ENCODE measurements around the gene PANK4.

Gene PANK4

DNA sequence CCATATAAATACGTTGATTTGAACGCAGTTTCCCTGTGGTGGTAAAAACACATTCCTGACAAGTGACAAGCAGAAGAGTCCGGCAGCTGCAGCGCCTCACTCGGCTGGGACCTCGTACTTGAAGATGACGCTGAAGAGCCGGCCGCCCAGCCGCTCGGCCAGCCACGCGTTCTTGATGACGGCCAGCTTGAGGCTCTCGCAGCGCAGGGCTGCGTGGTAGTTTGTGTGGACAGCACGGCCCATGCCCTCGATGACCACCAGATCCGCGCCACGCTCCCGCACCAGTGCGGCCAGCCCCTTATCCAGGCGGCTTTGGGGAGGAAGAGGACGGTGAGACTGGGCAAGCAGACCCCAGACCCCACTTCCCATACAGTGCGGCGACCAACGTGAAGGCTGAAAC is 17.6 kb downstream of the PANK4 start:
- no peak for DNase-seq

DNA sequence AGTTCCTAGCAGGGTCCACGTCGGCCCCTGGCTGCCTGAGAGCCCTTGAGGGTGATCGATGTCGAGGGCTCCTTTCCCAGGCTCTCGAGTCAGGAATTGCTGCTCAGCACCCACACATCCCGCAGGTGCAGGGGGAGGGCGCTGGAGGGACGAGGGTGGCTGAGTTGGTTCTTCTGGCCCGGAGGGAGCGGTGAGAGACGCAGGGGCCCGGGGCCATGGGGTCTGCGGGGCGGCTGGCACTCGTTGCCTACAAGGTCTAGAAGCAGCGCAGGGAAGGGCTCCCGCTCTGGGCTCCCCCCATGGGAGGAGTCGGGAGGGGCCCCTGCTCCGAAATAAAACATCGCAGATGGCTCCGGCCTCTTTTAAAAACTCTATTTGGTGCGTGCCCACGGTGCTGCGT is 18.2 kb downstream of the PANK4 start:
- no peak for DNase-seq

GRCh38 chr1:2507744-2508155 is 18.6 kb downstream of the PANK4 start:
- DNase-seq = no peak

GRCh38 chr1:2506901-2507565 is 19.4 kb downstream of the PANK4 start:
- DNase-seq = no peak

DNA sequence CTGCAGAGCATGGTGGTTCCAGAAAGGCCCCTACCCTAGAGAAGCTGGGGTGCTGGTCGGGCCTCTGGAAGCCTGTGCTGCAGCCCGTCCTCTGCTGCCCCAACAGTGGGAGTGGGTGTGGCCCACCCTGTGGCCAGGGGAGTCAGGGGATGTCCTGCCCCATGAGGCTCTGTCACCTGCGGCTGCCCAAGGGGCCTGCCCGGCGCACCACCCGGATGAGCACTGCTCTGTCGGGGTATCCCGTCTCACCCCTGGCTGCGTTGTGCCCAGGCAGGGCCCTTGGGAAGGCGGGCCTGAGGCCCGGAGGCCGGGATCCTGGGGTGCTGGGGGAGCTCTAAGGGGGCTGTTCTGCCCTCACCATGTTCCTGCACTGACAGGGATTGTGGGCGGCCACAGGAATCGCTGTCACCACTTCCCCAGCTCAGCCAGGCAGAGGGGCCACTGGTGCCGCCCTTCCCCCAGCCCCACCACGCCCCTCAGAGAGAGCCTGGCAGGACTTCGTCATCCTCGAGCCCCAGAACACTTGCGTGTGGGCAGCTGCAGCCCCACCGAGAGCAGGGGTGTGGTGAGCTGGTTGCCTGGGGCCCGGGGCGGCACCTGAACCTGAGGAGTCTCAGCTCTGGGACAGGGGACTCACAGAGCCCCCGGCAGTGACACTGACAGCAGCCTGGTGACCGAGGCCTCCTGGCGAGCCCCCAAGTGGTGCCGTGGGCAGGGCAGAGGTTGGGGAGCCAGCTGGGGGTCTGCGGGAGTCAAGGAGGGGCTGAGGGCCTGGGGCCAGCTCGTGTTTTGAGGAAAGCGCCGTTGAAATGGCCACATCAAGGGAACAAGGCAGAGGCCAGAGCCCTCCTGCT is 20.2 kb downstream of the PANK4 start:
- no peak for DNase-seq

- DNase-seq = no peak
Measured at GRCh38 chr1:2505461-2505994, 20.9 kb downstream of the PANK4 start.

DNA sequence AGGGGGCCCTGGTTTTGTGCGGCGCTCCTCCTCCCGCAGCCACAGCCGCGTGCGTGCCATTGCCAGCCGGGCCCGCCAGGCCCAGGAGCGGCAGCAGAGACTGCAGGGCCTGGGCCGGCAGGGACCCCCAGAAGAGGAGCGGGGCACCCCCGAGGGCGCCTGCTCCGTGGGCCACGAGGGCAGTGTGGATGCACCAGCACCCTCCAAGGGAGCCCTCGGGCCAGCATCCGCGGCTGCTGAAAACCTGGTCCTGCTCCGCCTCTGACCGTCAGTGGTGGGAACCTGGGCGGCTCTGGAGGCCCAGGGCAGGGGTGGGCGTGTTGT is 21.5 kb downstream of the PANK4 start:
- DNase-seq = no peak

- no peak for DNase-seq
Measured at GRCh38 chr1:2504225-2504948, 22.0 kb downstream of the PANK4 start.

DNA sequence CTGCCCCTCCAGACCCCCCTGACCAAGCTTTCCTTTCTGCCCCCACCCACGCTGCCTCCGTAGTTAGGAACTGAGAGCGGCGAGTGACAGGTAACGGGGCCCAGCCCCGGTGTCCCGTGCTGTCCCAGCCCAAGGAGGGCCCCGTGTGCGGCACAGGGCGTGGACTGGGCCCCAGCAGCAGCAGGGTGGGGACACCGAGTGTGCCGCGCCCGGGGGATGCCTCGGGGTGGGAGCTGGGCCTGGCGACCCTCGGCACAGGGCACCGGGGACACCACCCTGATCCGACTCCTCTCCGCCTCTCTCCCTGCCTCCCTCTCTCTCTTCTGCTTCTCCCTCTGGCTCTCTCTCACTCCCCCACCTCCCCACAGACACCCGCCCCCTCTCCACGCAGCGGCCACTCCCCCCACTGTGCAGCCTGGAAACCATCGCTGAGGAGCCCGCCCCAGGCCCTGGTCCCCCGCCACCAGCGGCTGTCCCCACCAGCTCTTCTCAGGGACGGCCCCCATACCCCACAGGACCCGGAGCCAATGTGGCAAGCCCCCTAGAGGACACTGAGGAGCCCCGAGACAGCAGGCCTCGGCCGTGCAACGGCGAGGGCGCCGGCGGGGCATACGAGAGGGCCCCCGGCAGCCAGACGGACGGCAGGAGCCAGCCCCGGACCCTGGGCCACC is 22.7 kb downstream of the PANK4 start:
- no peak for DNase-seq

GRCh38 chr1:2502661-2503553 is 23.5 kb downstream of the PANK4 start:
- DNase-seq = no peak

GRCh38 chr1:2502210-2502609 is 24.2 kb downstream of the PANK4 start:
- DNase-seq = no peak

GRCh38 chr1:2501820-2502119 is 24.6 kb downstream of the PANK4 start:
- no peak for DNase-seq

DNA sequence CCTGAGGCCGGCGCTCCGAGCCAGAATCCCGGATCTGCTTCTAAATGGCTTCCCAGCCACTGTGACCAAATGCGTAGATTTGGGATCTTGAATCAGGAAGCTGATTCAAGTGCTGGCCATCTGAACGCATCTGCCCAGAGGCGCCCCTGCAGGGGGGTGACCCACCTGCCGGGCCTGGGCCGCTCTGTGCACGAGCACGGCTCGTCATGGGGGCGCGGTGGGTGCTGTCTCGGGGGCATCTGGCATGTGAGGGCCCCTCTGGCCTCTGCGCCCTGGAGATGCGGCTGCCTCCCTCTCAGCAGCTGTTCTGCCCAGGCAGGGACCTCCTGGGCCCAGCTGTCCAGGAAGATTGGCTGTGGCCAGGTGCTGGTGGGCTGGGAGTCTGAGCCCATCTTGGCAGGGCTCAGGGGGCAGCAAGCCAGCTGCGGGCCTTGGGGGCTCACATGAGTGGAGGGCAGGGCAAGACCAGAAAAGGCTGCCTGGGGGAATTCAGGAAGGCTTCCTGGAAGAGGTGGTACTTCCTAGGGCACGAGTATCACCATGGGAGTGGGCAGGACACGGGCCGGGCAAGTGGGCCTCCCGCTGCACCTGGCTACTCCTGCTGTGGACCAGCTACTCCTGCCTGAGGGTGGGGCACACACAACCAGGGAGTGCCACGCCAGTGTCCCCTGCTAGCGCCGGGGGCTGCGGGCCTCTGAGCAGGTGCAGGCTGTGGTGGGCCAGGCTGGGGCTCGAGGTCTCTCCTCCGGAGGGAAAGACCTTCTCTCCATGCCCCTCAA is 25.2 kb downstream of the PANK4 start:
- no peak for DNase-seq

DNA sequence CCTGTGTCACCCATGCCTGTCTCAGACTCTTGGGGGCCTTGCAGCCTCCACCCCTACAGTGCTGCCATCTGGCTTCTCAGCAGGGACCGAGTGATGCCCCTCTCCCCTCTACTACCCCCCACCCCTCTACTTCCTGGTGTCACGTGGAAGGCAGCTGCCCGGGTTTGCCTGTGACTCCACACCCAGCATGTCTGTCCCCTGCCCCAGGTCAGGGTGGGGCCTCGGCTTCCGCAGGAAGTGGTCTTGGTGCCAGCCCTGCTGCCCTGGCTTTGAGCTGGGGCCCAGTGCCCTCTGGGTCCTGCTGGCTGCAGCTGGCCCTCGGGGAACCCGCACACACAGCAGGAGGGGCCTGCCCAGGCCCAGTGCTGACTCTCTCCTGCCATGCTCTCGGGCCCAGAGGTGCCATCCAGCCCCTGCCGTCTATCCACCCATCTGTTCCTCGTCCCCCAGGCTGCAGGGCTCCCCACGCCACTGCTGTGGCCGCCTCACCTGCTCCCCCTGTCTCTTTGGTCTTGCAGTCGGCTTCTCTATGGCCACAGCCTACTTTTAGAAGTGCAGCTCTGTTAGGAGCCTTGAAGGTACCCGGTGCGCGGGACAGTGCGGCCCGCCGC is 26.3 kb downstream of the PANK4 start:
- DNase-seq = no peak

DNA sequence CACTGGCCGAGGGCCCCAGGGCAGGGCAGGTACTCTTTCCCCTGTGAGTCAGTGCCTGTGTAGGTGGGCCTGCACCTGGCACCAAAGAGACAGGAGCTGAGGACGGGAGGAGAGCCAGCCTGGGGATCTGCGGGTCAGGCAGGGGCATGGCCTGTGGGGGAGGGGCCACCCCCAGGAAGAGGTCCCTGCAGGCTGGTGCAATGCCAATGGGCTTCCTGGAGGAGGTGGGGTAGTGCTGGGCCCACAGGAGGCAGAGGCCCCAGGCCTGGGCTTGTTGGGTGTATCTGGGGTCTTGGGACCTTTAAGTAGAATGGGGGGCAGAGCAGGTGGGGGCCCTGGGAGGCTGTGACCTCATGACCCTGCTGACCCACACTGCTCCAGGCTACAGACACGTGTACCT is 27.1 kb downstream of the PANK4 start:
- no peak for DNase-seq

DNA sequence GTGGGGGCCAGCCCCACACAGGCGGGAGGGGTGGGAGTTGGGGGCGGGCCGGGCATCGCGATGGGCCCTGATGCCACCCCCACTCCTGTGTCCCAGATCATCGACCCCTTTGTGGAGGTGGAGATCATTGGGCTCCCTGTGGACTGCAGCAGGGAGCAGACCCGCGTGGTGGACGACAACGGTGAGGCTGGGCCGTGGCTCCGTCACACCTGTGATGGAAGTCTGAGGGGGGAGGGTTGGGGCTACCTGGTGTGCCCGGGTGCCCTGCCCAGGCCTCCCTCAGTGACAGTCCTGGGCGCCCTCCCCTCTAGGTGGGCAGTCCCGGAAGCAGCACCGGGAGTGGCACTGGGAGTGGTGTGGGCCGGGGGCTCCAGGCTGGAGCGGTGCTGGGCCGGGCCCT is 27.7 kb downstream of the PANK4 start:
- DNase-seq = no peak

DNA sequence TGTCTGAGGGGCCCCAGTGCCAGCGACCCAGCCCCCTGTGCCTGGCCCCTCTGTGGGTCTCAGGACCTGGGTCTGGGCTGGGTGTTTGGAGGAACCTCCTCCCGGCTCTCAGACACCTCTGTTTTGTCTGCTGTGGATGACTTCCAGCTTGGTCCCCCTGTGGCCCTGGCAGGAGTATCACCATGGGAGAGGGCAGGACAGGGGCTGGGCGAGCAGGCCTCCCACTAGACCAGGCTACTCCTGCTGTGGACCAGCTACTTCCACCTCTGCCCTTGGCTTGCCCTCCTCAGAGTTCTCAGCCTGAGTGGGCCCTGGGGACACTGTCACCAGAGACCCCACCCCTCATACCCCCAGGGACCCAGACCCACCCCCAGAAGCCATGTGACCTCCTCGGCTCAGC is 28.5 kb downstream of the PANK4 start:
- DNase-seq = no peak

- DNase-seq = no peak
Measured at GRCh38 chr1:2496746-2497145, 29.6 kb downstream of the PANK4 start.

DNA sequence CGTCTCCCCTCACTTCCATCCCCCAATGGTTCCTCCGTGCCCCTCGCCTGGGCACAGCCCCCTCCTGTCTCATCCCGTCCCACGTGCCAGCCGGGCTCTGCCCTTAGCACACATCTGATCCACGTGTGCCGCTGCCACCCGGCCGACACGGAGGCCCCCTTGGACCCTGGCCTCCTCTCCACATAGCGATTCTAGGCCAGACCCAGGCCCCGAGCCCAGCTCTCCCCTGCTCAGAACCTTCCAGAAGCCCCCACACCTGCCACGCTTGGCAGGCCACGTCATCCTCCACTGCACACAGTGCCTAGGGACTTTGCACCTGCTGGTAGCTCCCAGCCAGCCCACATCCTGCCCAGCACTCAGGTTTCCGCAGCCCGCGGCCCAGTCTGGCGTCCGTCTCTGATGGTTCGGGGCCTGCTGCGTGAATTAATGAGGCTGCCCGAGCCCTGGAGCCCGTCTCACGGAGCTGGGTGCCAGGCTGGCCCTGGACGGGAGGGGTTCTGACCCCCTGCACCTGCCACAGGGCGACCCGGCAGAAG is 30.2 kb downstream of the PANK4 start:
- DNase-seq = no peak

- no peak for DNase-seq
Measured at GRCh38 chr1:2495546-2495945, 30.9 kb downstream of the PANK4 start.

- no peak for DNase-seq
Measured at GRCh38 chr1:2495026-2495425, 31.4 kb downstream of the PANK4 start.
